Raji (cell line): ENCODE measurements around the gene DNAJC15.

Experiments
- POLR2A ChIP-seq: IDR thresholded peaks from 2 replicates; pipeline ENCODE4 v1.6.1; 2011; ENCODE audit warnings: low read depth, low read length, control low read depth; ENCODE audit not compliant: insufficient read depth

The DNAJC15 gene

GRCh38 chr13:43023289-43023963 lies at the start of gene DNAJC15:
TSS of gene DNAJC15 (plus strand) at chr13:43023586. CDS start at chr13:43023627, 41 bp downstream.
- peak; percentile 79; the same call in 1 of the 2 replicates for TF ChIP-seq POLR2A

GRCh38 chr13:42976066-42976465 lies 47.3 kb upstream of the DNAJC15 start:
- TF ChIP-seq POLR2A = no peak

GRCh38 chr13:42977219-42977659 lies 46.1 kb upstream of the DNAJC15 start:
- TF ChIP-seq POLR2A = no peak

GRCh38 chr13:42981317-42981716 lies 42.1 kb upstream of the DNAJC15 start:
- TF ChIP-seq POLR2A = no peak

GRCh38 chr13:42981853-42982252 lies 41.5 kb upstream of the DNAJC15 start:
- no peak for TF ChIP-seq POLR2A

- TF ChIP-seq POLR2A = no peak
These were observed 39.4 kb upstream of the DNAJC15 start for GRCh38 chr13:42984026-42984425.

- TF ChIP-seq POLR2A = no peak
These were observed 38.7 kb upstream of the DNAJC15 start for GRCh38 chr13:42984691-42985090.

GRCh38 chr13:42985312-42986175 lies 37.8 kb upstream of the DNAJC15 start:
- no peak for TF ChIP-seq POLR2A

- TF ChIP-seq POLR2A = no peak
These were observed 37.2 kb upstream of the DNAJC15 start for GRCh38 chr13:42986176-42986574.

- TF ChIP-seq POLR2A = no peak
These were observed 32.8 kb upstream of the DNAJC15 start for GRCh38 chr13:42990291-42991232.

GRCh38 chr13:42991898-42992763 lies 31.3 kb upstream of the DNAJC15 start, which contains the start of gene EPSTI1:
TSS of gene EPSTI1 (minus strand) at chr13:42992241. CDS start at chr13:42992165, 76 bp downstream.
- TF ChIP-seq POLR2A = peak; percentile 38

- TF ChIP-seq POLR2A = no peak
These were observed 30.6 kb upstream of the DNAJC15 start for GRCh38 chr13:42992764-42993122.

- TF ChIP-seq POLR2A = no peak
These were observed 28.5 kb upstream of the DNAJC15 start for GRCh38 chr13:42994878-42995277.

- TF ChIP-seq POLR2A = no peak
These were observed 26.8 kb upstream of the DNAJC15 start for GRCh38 chr13:42996584-42996983.

GRCh38 chr13:42997381-42997780 lies 26.0 kb upstream of the DNAJC15 start:
- no peak for TF ChIP-seq POLR2A

- no peak for TF ChIP-seq POLR2A
These were observed 23.9 kb upstream of the DNAJC15 start for GRCh38 chr13:42999491-42999890.
